ENCODE measurements around the gene MTR. TPM values are rescaled to one million over a fixed set of nuclear protein-coding genes. Genes with fewer than 3 reads are reported as not detected.

MTR gene
- total RNA-seq, 1 experiment from 2014 or later, result 54.6 TPM

DNA sequence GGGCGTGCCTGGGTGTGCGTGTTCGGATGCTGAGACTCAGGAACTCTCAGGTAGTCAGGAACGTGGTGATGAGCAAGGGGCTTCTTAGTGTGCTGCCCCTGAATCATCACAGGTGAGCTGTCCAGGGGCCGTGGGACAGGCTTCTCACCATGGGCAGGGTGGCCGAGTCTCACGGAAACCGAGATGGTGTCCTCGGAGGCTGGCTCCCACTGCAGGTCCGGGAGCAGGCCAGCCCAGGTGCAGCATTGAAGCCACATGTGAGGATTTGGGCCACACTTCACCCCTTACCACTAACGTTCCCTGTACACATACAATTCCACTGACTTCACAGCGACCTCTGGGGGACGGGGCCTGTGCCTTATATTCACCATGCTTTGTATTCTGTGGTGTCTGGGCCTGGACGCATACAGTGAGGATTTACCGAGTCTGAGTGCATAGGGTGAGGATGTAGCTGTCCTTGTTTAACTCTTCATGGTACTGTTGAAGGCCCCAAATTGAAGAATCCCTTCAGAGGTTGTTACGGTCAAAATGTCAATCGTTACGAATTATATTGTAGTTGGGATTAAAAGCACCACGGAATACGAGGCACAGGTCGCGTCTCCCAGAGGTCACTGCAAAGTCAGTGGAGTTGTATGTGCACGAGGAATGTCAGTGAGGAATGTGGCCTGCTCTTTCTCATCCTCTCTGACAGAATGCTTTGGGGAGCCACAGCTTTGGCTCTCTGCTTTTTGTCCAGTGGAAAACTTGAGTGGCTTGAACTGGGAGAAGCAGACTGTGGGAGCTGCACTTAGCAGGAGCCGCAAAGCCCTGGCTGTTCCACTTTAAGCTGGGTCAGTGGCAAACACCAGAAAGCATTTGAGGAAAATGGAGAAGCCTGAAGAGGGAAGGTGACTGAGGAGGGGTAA lies 95.3 kb downstream of the MTR start:
- Mint-ChIP-seq H3K36me3 (ENCODE audit: insufficient read depth, unreplicated experiment) (peaks cover 100% of the 10 kb centered on the region), H3K27ac (ENCODE audit: low read depth, unreplicated experiment) (no peak overlapping the region), H3K27me3 (ENCODE audit: insufficient read depth, unreplicated experiment) (no peaks in the 10 kb centered on the region), H3K9me3 (ENCODE audit: unreplicated experiment) (no peaks in the 10 kb centered on the region), H3K4me3 (ENCODE audit: unreplicated experiment) (no peak overlapping the region), H3K4me1 (ENCODE audit: insufficient read depth, unreplicated experiment) (no peaks in the 10 kb centered on the region)
- ChIA-PET POLR2A (interaction anchor here (1.2 kb wide), 1 partner anchor 89 kb away, joined by 4 read pairs; no protein-coding TSS in a partner anchor), CTCF (interaction anchor here (0.6 to 1.2 kb wide), 3 partner anchors 16 to 495 kb away, joined by 3 to 5 read pairs (median 3); no protein-coding TSS in a partner anchor)
- intact Hi-C loops (cut with micrococcal nuclease), result no loop called here
- TF ChIP-seq, protein P1, sequence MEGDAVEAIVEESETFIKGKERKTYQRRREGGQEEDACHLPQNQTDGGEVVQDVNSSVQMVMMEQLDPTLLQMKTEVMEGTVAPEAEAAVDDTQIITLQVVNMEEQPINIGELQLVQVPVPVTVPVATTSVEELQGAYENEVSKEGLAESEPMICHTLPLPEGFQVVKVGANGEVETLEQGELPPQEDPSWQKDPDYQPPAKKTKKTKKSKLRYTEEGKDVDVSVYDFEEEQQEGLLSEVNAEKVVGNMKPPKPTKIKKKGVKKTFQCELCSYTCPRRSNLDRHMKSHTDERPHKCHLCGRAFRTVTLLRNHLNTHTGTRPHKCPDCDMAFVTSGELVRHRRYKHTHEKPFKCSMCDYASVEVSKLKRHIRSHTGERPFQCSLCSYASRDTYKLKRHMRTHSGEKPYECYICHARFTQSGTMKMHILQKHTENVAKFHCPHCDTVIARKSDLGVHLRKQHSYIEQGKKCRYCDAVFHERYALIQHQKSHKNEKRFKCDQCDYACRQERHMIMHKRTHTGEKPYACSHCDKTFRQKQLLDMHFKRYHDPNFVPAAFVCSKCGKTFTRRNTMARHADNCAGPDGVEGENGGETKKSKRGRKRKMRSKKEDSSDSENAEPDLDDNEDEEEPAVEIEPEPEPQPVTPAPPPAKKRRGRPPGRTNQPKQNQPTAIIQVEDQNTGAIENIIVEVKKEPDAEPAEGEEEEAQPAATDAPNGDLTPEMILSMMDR (IDR thresholded peaks at IDR 0.05; ENCODE audit: unreplicated experiment), result no peak
- BruUV-seq (replicated peaks), result no TSS peak
- DNase-seq (ENCODE audit: unreplicated experiment), result no peak

DNA sequence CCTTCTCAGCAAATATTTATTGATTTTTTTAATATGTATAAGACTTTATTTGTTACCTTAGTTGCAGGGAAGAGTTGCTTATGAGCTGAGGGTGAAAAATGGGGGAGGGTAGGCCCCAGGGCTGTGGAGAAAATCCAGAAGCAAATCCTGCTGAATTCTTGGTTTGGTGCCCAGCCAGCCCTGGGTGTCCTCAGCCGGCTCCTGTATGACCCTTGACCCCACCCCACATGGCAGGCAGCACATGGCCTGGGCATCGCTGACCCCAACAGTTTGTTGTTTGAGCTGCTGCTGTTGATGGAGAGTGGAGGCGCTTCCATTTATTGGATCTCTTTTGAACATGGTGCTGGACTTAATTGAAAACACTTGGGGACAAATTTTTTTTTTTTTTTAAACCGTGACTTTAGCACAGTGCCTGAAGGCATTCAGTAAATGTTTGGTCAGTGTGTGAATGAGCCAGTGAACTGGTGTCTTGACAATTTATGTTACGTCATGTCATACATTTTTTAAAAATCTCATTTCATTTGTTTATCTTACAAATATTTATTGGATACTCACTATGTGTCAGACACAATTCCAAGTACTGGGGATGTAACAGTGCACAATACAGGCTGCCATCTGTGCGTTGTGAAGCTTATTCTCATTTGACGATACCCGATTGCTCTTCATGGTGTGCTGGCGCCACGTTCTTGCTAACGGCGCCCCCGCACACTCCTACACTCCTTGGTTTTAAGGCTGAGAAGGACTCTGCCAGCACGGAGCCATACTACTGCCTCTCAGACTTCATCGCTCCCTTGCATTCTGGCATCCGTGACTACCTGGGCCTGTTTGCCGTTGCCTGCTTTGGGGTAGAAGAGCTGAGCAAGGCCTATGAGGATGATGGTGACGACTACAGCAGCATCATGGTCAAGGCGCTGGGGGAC lies 98.8 kb downstream of the MTR start:
- Mint-ChIP-seq H3K4me3 (ENCODE audit: unreplicated experiment) (no peak overlapping the region), H3K9me3 (ENCODE audit: unreplicated experiment) (no peaks in the 10 kb centered on the region), H3K27ac (ENCODE audit: low read depth, unreplicated experiment) (no peak overlapping the region), H3K36me3 (ENCODE audit: insufficient read depth, unreplicated experiment) (peaks cover 100% of the 10 kb centered on the region), H3K4me1 (ENCODE audit: insufficient read depth, unreplicated experiment) (no peaks in the 10 kb centered on the region), H3K27me3 (ENCODE audit: insufficient read depth, unreplicated experiment) (no peaks in the 10 kb centered on the region)
- BruUV-seq (replicated peaks), result no TSS peak
- POLR2A ChIA-PET, result no interaction called here
- intact Hi-C loops (cut with micrococcal nuclease), result no loop called here
- no peak for DNase-seq (ENCODE audit: unreplicated experiment)
- TF ChIP-seq, protein P1 (IDR thresholded peaks at IDR 0.05; ENCODE audit: unreplicated experiment), result no peak
- CTCF ChIA-PET, result interaction anchor here (0.7 to 5.0 kb wide), 6 partner anchors 10 to 885 kb away, joined by 3 to 29 read pairs (median 4); no protein-coding TSS in a partner anchor

DNA sequence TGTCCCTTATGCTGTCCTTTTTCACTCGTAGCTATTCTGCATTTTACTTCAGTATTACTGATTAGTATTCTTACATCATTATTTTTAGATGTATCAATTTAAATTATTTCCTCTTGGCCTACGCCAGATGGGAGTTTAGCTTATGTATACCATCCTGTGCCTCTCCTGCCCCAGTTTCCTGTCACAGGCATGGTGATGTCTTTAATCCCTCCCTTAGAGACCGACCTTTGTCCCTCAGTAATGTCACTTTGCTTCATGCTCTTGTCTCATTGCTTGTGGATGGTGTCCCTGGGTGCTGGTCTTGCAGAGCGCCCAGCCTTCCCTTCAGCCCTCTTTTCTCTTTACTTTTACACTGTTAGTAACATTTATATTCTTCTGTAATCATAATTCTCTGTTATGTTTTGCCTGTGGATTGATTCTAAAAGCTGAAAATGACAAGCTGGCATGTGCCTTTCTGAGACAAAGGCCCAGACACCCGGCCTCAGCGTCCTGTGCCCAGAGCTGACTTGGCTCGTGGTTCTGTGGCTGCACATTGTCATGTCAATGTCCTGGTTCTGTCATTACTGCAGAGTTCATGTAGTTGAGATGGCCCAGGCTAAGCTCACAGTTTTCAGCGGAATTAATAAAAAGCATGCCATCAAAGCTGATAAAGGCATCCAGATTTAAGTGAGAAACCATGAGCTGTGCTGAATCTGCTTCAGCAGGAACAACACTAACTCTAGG lies 100.7 kb downstream of the MTR start:
- ChIA-PET POLR2A (interaction anchor here (1.1 kb wide), 2 partner anchors 12 to 599 kb away, joined by 3 read pairs; no protein-coding TSS in a partner anchor), CTCF (interaction anchor here (0.5 to 5.0 kb wide), 13 partner anchors 10 to 666 kb away, joined by 3 to 29 read pairs (median 4); no protein-coding TSS in a partner anchor)
- no peak for DNase-seq (ENCODE audit: unreplicated experiment)
- Mint-ChIP-seq H3K36me3 (ENCODE audit: insufficient read depth, unreplicated experiment) (peaks cover 93% of the 10 kb centered on the region), H3K4me1 (ENCODE audit: insufficient read depth, unreplicated experiment) (no peaks in the 10 kb centered on the region), H3K9me3 (ENCODE audit: unreplicated experiment) (peaks cover 4% of the 10 kb centered on the region), H3K4me3 (ENCODE audit: unreplicated experiment) (no peak overlapping the region), H3K27ac (ENCODE audit: low read depth, unreplicated experiment) (no peak overlapping the region), H3K27me3 (ENCODE audit: insufficient read depth, unreplicated experiment) (no peaks in the 10 kb centered on the region)
- intact Hi-C loops (cut with micrococcal nuclease), result no loop called here
- no TSS peak for BruUV-seq (replicated peaks)
- TF ChIP-seq, protein P1 (IDR thresholded peaks at IDR 0.05; ENCODE audit: unreplicated experiment), result no peak

Measured in MCF 10A (cell line).